HG02938 (cell line): ENCODE measurements around the gene ATAT1.
A peak's percentile ranks its signal among the peaks of the same experiment; 100 is the strongest.
"Not testable (repeated sequence)": the region's sequence is repeated elsewhere in the genome, so short reads cannot be mapped to it uniquely, and the experiment has no call there.

Experiments
- ATAC-seq: cut with Tn5 transposase; IDR thresholded peaks from one replicate; pipeline ENCODE4 v1.9.1; 2021; ENCODE audit warnings: mild to moderate bottlenecking, moderate library complexity; ENCODE audit not compliant: unreplicated experiment

Gene ATAT1

DNA sequence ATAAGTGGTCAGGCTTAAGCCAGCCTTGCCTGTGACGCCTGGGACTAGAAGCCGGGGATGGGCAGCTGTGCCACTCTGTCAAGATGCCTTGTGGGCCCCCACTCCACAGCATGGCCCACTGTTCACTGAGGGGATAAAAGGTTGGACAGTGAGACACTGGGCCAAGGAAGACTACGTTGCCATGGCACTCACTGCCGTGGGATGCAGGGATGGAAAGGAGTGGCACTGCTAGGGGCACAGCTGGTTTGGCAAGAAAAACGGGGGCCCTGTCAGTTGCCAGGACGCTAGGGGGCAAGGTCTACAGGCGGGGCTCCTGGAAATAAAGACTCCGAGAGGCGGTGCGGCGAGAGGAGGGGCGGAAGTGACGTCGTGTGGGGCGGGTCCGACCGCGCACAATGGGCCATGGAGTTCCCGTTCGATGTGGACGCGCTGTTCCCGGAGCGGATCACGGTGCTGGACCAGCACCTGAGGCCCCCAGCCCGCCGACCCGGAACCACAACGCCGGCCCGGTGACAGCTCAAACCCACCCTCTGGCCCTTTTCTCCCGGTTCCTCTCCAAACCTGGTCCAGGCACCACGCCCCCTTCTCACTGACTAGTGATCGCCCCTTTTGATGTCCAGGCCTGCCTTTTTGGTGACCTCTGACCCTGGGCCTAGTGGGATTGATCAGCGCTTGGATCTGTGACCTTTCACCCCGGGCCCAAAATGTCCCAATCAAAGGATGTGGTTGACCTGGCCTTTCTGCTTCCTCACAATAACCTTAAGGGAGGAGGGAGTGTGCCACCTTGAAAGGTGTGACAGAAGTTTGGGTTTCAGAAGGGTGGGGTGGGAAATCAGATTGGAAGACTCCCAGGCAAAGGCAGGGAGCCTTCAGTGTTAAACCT, at the start of gene ATAT1:
Gene ATAT1, plus strand, starts transcription at position 391 of the 883 bp plus-strand sequence.
- ATAC-seq: peak; percentile 82

DNA sequence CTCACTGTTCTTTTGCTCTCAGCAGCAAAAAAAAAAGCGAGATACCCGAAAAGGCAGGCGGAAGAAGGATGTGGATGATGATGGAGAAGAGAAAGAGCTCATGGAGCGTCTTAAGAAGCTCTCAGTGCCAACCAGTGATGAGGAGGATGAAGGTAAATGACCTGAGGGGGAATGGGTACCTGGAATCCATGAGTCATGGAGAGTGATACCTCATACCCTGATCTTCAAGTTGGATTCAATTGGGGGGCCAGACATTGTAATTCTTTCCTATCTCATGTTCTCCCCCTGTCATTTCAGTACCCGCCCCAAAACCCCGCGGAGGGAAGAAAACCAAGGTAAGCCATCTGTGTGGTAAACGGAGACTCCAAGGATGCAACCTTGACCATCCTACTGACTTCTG, 48.6 kb upstream of the ATAT1 start:
- ATAC-seq: no peak

DNA sequence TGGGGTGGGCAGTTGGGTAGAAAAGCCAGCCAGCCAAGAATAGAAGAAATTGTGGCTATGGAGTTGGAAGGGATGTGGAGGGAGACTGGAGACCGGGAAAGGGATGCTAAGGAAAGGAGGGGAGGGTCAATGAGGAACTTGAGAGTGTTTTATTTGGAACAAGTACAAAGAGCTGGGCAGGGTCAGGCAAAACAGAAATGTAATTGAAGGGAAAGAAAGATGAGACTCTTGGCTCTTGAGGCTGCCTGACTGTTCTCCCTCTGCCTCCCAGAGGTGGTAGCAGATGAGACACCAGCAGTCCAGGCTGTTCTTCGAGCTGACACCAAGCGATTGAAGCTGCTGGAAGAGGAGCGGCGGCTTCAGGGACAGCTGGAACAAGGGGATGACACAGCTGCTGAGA, 42.8 kb upstream of the ATAT1 start:
- ATAC-seq: no peak

DNA sequence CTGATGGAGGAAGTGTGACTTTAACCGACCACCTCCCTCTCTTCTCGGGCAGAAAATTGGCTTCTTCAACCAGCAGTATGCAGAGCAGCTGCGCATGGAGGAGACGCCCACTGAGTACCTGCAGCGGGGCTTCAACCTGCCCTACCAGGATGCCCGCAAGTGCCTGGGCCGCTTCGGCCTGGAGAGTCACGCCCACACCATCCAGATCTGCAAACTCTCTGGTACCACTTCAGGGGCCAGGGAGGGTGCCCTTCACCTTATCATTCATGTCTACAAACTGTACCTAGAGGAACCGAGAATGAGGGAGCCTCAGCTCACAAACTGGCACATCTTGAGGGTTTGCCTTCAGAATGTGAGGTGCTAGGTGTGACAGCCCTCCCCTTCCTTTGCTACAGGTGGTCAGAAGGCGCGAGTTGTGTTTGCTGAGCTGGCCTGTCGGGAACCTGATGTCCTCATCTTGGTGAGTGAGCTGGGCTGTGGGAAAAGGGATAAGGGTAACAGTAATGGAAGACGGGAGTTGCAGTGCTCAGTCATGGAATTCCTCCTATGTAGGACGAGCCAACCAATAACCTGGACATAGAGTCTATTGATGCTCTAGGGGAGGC, 36.8 kb upstream of the ATAT1 start:
- no peak for ATAC-seq

DNA sequence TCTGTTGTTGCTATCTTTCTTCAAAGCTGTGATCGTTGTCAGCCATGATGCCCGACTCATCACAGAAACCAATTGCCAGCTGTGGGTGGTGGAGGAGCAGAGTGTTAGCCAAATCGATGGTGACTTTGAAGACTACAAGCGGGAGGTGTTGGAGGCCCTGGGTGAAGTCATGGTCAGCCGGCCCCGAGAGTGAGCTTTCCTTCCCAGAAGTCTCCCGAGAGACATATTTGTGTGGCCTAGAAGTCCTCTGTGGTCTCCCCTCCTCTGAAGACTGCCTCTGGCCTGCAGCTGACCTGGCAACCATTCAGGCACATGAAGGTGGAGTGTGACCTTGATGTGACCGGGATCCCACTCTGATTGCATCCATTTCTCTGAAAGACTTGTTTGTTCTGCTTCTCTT, 36.2 kb upstream of the ATAT1 start:
- ATAC-seq: no peak

DNA sequence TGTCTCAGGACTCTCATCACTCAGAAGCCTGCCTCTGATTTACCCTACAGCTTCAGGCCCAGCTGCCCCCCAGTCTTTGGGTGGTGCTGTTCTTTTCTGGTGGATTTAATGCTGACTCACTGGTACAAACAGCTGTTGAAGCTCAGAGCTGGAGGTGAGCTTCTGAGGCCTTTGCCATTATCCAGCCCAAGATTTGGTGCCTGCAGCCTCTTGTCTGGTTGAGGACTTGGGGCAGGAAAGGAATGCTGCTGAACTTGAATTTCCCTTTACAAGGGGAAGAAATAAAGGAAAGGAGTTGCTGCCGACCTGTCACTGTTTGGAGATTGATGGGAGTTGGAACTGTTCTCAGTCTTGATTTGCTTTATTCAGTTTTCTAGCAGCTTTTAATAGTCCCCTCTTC, 35.7 kb upstream of the ATAT1 start:
- ATAC-seq: no peak

DNA sequence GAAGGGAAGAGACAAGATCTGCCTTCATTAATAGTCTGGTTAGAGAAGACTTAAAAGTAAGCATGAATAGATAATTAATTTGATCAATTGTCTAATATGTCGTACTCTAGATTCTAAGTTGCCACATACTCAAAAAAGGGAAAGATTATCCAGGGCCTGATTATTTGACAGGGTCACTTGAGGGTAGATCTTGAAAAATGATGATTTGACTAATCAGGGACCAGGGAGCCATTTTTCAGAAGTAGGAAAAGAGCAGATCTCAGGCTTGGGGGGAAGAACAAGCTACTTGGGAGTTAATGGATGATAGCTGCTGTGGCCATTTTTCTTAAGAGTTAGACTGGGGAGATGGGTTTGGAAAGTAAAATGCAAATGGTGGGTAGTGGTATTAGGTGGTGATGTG, 34.4 kb upstream of the ATAT1 start:
- ATAC-seq: no peak

DNA sequence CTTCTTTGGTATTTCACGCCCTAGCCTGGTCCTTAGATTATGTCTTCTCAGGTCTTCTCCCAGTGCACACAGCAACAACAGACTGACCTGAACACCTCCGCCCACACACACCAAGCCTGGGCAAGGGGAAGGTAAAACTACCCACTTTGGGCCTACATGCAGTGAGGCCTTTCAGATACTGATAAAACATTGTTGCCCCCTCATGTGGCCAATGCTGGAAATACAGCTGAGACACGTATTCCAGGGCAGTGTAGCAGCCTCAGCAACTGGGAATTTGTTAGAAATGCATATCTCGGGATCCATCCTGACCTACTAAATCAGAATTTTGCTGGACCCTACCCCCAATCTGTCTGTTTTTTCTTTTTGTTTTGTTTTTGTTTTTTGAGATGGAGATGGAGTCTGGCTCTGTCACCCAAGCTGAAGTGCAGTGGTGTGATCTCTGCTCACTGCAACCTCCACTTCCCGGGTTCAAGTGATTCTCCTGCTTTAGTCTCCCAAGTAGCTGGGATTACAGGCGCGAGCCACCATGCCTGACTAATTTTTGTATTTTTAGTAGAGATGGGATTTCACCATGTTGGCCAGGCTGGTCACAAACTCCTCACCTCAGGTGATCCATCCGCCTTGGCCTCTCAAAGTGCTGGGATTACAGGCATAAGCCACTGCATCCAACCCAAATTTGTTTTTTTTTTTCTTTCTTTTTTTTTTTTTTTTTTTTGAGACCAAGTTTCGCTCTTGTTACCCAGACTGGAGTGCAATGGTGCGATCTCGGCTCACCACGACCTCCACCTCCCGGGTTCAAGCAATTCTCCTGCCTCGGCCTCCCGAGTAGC, 29.1 kb upstream of the ATAT1 start:
- ATAC-seq: not testable (repeated sequence)

DNA sequence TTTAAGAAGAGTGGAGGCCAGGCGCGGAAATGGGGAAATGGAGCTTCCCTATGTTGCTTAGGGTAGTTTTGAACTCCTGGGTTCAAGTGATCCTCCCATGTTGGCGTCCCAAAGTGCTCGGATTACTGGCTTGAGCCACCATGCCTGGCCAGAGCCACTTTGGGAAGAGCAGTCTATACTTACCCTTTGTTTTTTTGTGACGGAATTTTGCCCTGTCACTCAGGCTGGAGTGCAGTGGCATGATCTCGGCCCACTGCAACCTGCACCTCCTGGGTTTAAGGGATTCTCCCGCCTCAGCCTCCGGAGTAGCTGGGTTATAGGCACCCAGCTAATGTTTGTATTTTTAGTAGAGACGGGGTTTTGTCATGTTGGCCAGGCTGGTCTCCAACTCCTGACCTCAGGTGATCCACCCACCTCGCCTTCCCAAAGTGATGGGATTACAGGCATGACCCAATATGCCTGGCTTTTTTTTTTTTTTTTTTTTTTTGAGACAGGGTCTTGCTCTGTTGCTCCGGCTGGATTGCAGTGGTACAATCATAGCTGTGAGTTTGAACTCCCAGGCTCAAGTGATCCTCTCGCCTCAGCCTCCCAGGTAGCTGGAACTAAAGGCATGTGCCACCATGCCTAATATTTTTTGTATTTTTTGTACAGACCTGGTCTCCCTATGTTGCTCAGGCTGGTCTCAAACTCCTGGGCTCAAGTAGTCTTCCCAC, 27.6 kb upstream of the ATAT1 start:
- ATAC-seq: no peak

DNA sequence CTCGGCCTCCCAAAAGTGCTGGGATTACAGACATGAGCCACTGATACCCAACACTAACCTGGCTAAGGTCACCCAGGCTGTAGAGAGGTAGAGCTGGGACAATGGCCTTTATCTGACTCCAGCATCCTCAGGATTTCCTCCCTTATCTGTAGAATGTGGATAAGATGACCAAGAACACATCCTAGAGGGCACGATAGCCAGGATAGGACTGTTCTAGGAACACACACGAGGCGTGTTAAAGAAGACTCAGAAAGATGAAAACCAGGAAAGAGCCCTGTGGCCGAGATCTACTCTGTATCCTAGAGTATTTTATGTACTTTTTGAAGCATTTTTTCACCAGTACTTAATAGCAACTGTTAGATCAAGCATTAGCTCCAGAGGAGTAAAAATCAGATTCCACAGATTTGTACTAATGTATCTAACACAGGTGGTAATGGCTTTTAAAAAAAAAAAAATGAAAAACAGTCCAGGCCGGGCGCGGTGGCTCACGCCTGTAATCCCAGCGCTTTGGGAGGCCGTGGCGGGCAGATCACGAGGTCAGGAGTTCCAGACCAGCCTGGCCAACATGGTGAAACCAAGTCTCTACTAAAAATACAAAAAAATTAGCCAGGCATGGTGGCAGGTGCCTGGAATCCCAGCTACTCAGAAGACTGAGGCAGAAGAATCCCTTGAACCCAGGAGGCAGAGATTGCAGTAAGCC, 26.9 kb upstream of the ATAT1 start:
- no peak for ATAC-seq

DNA sequence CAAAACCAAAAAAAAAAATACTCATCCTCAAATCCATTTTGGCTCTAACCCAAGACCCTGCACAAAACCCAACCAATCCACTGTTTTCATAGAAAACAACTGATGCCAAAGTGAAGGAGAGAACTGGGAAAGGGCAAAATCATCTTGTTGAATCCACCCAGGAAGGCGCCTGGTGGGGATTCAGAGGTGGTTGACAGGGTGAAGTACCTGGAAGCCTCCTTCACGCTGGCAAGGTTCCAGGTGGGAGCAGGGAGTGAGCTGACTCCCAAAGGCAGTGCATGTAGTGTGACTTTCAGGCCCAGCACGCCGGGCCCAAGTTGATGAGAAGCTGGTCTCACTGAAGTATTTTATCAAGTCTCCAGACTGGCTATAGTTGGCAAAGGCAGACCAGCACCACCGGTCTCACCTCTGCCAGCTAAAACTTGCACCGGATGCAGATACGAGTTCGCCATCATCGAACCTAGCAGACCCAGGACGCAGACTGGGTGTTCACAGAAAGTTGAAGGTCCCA, 26.2 kb upstream of the ATAT1 start:
- no peak for ATAC-seq

DNA sequence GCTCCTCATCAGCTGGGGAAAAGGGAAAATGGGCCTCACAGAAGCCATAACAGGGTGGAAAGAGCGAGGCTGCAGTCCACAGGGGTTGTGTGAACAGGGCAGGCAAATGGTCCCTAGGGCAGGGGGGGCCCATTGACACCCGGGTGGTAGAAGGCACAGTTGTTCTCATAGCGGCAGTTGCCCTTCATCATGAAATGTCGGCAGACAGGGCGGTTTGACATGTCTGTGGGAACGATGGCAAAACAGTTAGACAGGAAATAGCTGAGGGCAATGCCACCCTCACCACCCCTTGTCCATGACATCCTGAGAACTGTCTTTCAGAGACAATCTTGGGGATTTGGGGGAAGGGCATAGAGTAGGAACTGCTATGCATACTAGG, 25.2 kb upstream of the ATAT1 start:
- no peak for ATAC-seq

DNA sequence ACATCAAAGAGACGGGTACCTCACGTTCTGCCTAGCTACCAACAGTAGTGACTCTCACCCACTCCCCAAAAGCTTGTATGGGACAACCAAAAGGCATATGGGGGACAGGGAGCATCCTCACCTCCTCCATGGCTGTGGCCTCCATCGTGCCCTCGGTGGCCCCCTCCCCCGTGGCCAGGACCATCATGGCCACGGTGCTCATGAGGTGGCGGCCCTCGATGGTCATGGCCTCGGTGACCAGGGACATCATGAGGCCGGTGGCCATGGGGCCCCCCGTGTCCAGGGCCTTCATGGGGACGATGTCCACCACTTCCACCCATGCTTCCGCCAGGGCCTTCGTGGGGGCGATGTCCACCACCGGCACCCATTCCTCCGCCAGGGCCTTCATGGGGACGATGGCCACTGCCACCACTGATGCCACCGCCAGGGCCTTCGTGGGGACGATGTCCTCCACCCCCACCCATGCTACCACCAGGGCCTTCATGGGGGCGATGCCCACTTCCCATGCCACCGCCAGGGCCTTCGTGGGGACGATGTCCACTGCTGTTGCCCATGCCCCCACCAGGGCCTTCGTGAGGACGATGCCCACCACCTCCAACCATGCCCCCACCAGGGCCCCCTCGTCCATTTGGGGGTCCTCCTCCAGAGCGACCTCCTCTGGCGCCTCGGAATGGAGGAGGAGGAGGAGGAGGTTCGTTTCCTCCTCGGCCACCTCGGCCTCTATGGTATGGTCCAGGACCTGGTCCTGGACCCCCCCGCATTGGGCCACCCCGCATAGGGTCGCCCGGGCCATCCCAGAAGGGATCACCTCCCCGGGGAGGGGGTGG, 24.6 kb upstream of the ATAT1 start:
- no peak for ATAC-seq

DNA sequence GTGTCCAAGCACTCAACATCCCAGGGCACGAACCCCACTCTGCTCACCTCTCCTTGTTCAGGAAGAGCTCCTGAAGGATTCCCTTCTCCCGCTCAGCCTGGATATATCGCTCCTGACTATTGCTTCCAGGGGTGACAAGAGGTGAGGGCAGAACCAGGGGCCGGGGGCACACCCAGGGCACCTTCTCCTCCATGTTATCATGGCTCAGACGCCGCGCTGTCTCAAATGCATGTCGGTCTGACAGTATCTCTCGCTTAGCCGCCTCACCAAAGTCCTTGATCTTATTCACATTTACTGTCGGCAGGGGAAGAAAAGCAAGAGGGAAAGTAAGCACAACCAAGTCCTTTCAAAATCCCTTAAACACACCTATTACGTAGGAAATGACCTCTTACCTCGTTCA, 22.7 kb upstream of the ATAT1 start:
- ATAC-seq: no peak

DNA sequence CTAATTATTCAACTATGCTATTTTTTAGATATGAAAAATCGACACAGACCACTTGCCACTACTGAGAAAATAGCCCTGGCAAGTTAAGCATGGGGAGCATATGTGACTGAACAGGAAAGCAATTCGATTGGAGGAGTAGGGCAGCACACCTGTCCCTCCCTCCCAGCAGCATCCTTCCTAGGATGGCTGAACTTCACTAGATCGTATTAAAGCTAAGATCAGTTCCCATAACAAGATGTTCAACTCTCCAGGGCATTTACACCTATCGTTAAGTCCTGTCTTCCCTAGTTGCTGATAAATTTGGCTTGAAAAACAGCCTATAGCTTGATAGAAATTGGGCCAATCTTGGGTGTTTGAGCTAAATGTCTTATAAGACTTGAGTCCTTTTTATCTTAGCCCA, 16.6 kb upstream of the ATAT1 start:
- no peak for ATAC-seq

DNA sequence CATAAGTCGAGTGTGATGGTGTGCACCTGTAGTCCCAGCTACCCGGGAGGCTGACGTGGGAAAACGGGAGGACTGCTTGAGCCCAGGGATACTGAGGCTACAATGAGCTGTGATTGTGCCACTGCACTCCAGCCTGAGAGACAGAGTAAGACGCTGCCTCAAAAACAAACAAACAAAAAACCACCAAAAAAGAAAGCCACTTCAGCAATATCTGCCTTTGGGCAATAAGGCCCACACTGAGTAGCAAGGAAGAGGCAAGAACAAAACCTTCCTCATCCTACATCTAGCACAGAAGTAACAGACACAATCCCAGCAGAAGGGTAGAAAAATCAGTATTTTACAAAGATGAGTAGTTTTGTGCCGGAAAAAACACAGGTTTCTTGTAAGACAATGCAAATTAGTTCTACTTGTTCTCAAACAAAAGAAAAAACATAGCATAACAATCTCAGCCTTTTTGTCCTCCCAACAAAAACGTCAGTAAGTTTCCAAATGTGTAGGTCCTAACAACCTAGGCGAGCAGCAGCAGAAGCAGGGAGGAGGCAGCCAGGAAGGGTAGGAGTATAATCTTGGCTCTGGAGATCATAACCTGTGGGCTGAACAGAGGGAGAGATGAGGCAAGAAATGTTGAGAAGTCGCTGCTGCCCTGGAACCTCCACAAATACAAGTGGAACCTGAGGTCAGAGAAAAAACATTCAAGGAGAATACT, 15.4 kb upstream of the ATAT1 start:
- no peak for ATAC-seq

DNA sequence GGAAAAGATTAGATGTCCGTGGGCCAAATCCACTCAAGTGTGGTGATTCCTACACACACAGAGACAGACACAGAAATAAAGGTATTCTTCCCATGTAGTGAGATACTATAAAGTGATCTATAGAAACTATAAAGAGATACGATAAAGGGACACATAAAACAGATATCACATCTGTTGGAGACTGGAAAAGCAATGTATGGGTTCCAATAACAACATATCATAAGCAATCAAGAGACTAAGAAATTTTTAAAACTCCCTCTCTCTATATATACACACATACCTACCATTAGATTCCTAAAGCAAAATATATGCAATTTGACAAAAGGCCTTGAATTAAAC, 14.8 kb upstream of the ATAT1 start:
- no peak for ATAC-seq

DNA sequence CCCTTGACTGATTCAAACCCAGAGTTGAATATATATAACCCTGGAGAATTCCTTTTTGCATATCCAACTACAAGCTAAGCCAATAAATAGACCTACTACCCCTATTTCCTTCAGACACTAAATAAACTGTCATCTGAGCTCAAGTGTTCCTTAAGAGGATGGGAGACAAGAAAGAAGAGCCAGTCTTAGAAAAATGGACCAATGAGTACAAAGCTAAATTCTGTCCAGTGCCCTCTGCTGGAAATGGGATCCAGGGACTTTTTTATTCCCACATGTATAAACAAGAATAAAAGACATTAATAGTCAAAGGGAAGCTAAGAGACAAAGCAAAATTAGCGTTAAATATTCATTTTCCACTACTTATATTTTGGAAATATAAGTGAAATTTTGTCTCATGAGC, 14.5 kb upstream of the ATAT1 start:
- no peak for ATAC-seq

DNA sequence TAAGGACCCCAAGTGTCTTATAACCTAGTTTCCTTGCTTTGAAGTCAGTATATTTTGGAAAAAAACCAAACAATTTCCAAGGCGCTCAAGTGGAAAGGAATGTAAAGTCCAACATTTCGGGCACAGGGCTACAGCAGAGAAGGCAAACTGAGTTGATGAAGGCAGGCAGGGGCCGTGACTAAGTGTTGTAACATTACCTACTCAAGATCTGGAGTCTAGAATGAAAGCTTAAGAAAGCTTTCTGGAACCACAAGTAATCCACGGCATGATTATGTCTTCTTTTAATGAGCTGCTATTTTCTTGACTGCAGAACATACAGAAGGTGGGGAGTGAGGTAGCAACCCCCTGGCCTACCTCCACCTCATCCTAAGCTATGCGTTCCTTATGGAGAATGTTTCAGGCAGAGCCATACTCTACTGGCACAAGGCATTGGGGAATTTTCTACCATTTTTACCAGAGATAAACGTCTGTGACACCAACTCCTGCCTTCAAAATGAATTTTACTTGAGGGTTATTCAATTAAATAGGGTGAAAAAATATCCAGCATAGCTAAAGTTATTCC, 13.9 kb upstream of the ATAT1 start:
- ATAC-seq: no peak
